SK-N-SH (cell line): Measurements from ENCODE around the gene LIN9.

Source experiments
- CHD2 ChIP-seq: fragments of 150-350 bp; IDR thresholded peaks from 2 replicates; pipeline ENCODE4 v1.6.1; 2018; ENCODE audit warnings: low read length; ENCODE audit not compliant: partially characterized antibody
- CTCF ChIP-seq: fragments of 200-600 bp; sonication (generic); IDR thresholded peaks from 2 replicates; pipeline ENCODE4 v1.6.1; 2017; ENCODE audit warnings: antibody characterized with exemption, mild to moderate bottlenecking, moderate library complexity
- EP300 ChIP-seq, 2 experiments: IDR thresholded peaks; 2 replicates each; pipeline versions ENCODE4 v1.4.0 to v1.6.1; 2012; ENCODE audit warnings: borderline replicate concordance in 1 of 2, low read depth in 1 of 2, low read length in 1 of 2
- EZH2phosphoT487 ChIP-seq: fragments of 200-600 bp; sonication (generic); IDR thresholded peaks from 2 replicates; pipeline ENCODE4 v1.6.1; 2017; ENCODE audit warnings: low read depth, mixed run types, mild to moderate bottlenecking, antibody characterized with exemption, moderate library complexity, borderline replicate concordance
- MAX ChIP-seq: IDR thresholded peaks from 2 replicates; pipeline ENCODE4 v1.4.0; 2012; ENCODE audit warnings: low read depth
- PBX3 ChIP-seq: IDR thresholded peaks from 2 replicates; pipeline ENCODE4; 2012
- POLR2AphosphoS5 ChIP-seq: IDR thresholded peaks from 2 replicates; pipeline ENCODE4 v1.6.1; 2012; ENCODE audit warnings: low read depth, low read length
- RAD21 ChIP-seq: IDR thresholded peaks from 2 replicates; pipeline ENCODE4 v1.6.1; 2012; ENCODE audit warnings: mild to moderate bottlenecking, low read length
- RCOR1 ChIP-seq: fragments of 150-350 bp; IDR thresholded peaks from 2 replicates; pipeline ENCODE4 v1.6.1; 2017; ENCODE audit warnings: antibody characterized with exemption, low read length
- RFX5 ChIP-seq: IDR thresholded peaks from 2 replicates; pipeline ENCODE4 v1.6.1; 2012; ENCODE audit warnings: mild to moderate bottlenecking, improper control_type of control experiment, low read length
- SIN3A ChIP-seq: IDR thresholded peaks from 2 replicates; pipeline ENCODE4 v1.6.1; 2012; ENCODE audit warnings: low read depth, mild to moderate bottlenecking, low read length, moderate library complexity, borderline replicate concordance
- TAF1 ChIP-seq: IDR thresholded peaks from 2 replicates; pipeline ENCODE4 v1.6.1; 2012; ENCODE audit warnings: low read depth, mild to moderate bottlenecking, low read length, moderate library complexity, borderline replicate concordance
- TCF12 ChIP-seq: IDR thresholded peaks from 2 replicates; pipeline ENCODE4 v1.4.0; 2012
- TEAD4 ChIP-seq: IDR thresholded peaks from 2 replicates; pipeline ENCODE4 v1.4.0; 2012; ENCODE audit warnings: mild to moderate bottlenecking, borderline replicate concordance; ENCODE audit not compliant: insufficient read depth

GRCh38 chr1:226308723-226309397, at the start of gene LIN9:
- TF ChIP-seq CTCF = peak; percentile 12; the same call in 1 of the 2 replicates
- TF ChIP-seq EZH2phosphoT487 = no peak
- TF ChIP-seq CHD2 = no peak
- no peak for TF ChIP-seq RFX5
- no peak for TF ChIP-seq RAD21
- peak; percentile 85 for TF ChIP-seq TAF1
- TF ChIP-seq MAX = peak; percentile 94
- TF ChIP-seq EP300 (IDR thresholded peaks at IDR 0.05; ENCODE audit: borderline replicate concordance in 1 of 2, low read depth in 1 of 2, low read length in 1 of 2) = no peak
- no peak for TF ChIP-seq PBX3
- TF ChIP-seq TEAD4 = no peak
- peak; percentile 93; the same call in 1 of the 2 replicates for TF ChIP-seq SIN3A
- TF ChIP-seq POLR2AphosphoS5 = peak; percentile 51
- TF ChIP-seq TCF12 = no peak
- TF ChIP-seq RCOR1 = no peak
